Loucy (cell line): ENCODE results near the gene CTSC.

ENCODE experiments used
- H2AFZ ChIP-seq: fragments of 200-600 bp; sonication (generic); 2 replicates; pipeline ENCODE4 v1.6.0; 2016; ENCODE audit warnings: antibody characterized with exemption, mild to moderate bottlenecking, low read length, moderate library complexity
- H3F3A ChIP-seq: fragments of 200-600 bp; 2 replicates; pipeline ENCODE4 v1.6.0; 2016; ENCODE audit warnings: antibody characterized with exemption, low read depth, mild to moderate bottlenecking
- H3K27me3 ChIP-seq: fragments of 200-600 bp; sonication (generic); 2 replicates; pipeline ENCODE4 v1.6.1; 2014; ENCODE audit warnings: low read length, mild to moderate bottlenecking; ENCODE audit not compliant: insufficient read depth, poor library complexity, severe bottlenecking
- H3K36me3 ChIP-seq: fragments of 200-600 bp; sonication (generic); 2 replicates; pipeline ENCODE4 v1.6.1; 2016; ENCODE audit warnings: low read length; ENCODE audit not compliant: insufficient read depth
- H3K4me1 ChIP-seq: fragments of 200-600 bp; sonication (generic); 2 replicates; pipeline ENCODE4 v1.5.1; 2014; ENCODE audit warnings: low read length, mild to moderate bottlenecking; ENCODE audit not compliant: insufficient read depth, poor library complexity, severe bottlenecking
- H3K4me2 ChIP-seq: fragments of 200-600 bp; sonication (generic); 2 replicates; pipeline ENCODE4 v1.6.0; 2014; ENCODE audit warnings: antibody characterized with exemption, low read length, low read depth, mild to moderate bottlenecking; ENCODE audit not compliant: poor library complexity, severe bottlenecking
- H3K4me3 ChIP-seq: fragments of 200-600 bp; sonication (generic); 2 replicates; pipeline ENCODE4 v1.5.1; 2014; ENCODE audit warnings: low read length, mild to moderate bottlenecking, mixed read lengths; ENCODE audit not compliant: poor library complexity, severe bottlenecking
- H3K79me2 ChIP-seq: fragments of 200-600 bp; sonication (generic); 2 replicates; pipeline ENCODE4 v1.6.1; 2014; ENCODE audit warnings: low read length; ENCODE audit not compliant: insufficient read depth
- H3K9ac ChIP-seq: fragments of 200-600 bp; sonication (generic); 2 replicates; pipeline ENCODE4 v1.6.0; 2014; ENCODE audit warnings: mild to moderate bottlenecking, low read depth, low read length, moderate library complexity; ENCODE audit not compliant: poor library complexity, severe bottlenecking
- H3K9me2 ChIP-seq: fragments of 200-600 bp; sonication (generic); replicated peaks from 2 replicates; pipeline ENCODE4 v1.6.1; 2016; ENCODE audit warnings: low read depth, low read length, mixed read lengths
- H3K9me3 ChIP-seq: fragments of 200-600 bp; sonication (generic); 2 replicates; pipeline ENCODE4 v1.6.1; 2014; ENCODE audit warnings: mild to moderate bottlenecking, antibody characterized with exemption, low read length, low read depth; ENCODE audit not compliant: insufficient read depth
- H4K20me1 ChIP-seq: fragments of 200-600 bp; sonication (generic); 2 replicates; pipeline ENCODE4 v1.6.0; 2014; ENCODE audit warnings: antibody characterized with exemption, low read length, mild to moderate bottlenecking; ENCODE audit not compliant: insufficient read depth, poor library complexity, severe bottlenecking
- EZH2phosphoT487 ChIP-seq: fragments of 200-600 bp; IDR thresholded peaks from 2 replicates; pipeline ENCODE4 v1.6.1; 2018; ENCODE audit warnings: antibody characterized with exemption, mild to moderate bottlenecking, moderate library complexity, borderline replicate concordance
- TF ChIP-seq, protein P1 (sequence below): fragments of 200-600 bp; sonication (generic); conservative IDR thresholded peaks from 2 replicates; pipeline ENCODE4 v1.5.1; 2014; ENCODE audit warnings: mild to moderate bottlenecking, antibody characterized with exemption, low read length

Gene CTSC

GRCh38 chr11:88383447-88383846 is 45.9 kb upstream of the CTSC start:
- Histone ChIP-seq H2AFZ (peak overlapping the region; percentile 43; the same call in 1 of the 2 replicates), H3K9me3 (no peaks in the 10 kb centered on the region), H3K4me2 (no peak overlapping the region), H3K27me3 (no peaks in the 10 kb centered on the region), H3K9ac (no peak overlapping the region), H3K36me3 (no peaks in the 10 kb centered on the region), H3K79me2 (no peaks in the 10 kb centered on the region), H4K20me1 (no peaks in the 10 kb centered on the region), H3K4me1 (no peaks in the 10 kb centered on the region), H3K9me2 (no peaks in the 10 kb centered on the region), H3F3A (no peaks in the 10 kb centered on the region), H3K4me3 (no peak overlapping the region)
- TF ChIP-seq, protein P1, sequence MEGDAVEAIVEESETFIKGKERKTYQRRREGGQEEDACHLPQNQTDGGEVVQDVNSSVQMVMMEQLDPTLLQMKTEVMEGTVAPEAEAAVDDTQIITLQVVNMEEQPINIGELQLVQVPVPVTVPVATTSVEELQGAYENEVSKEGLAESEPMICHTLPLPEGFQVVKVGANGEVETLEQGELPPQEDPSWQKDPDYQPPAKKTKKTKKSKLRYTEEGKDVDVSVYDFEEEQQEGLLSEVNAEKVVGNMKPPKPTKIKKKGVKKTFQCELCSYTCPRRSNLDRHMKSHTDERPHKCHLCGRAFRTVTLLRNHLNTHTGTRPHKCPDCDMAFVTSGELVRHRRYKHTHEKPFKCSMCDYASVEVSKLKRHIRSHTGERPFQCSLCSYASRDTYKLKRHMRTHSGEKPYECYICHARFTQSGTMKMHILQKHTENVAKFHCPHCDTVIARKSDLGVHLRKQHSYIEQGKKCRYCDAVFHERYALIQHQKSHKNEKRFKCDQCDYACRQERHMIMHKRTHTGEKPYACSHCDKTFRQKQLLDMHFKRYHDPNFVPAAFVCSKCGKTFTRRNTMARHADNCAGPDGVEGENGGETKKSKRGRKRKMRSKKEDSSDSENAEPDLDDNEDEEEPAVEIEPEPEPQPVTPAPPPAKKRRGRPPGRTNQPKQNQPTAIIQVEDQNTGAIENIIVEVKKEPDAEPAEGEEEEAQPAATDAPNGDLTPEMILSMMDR: no peak
- TF ChIP-seq EZH2phosphoT487: no peak

DNA sequence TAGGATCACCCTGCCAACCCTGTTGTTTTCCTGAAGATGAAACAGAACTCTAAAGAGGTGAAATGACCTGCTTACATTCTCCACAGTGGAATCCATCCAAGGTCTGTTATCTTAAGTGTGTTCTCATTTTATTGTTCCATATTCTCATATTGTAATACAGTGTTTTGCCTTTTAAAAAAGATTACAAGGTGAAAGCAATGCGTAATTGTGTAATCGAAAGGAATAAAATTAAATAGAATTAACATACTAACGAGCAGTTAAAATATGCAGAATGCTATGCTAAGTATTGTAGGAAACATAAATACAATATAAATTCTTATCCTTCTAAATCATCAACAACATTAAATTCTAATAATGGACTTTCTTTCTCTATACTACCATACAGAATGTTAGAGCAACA is 41.6 kb upstream of the CTSC start:
- TF ChIP-seq, protein P1: no peak
- no peak for TF ChIP-seq EZH2phosphoT487
- no peaks in the 10 kb centered on the region for H3K36me3 ChIP-seq
- H2AFZ ChIP-seq: no peak overlapping the region
- H3F3A ChIP-seq: no peaks in the 10 kb centered on the region
- H3K4me2 ChIP-seq: no peak overlapping the region
- no peaks in the 10 kb centered on the region for H3K4me1 ChIP-seq
- H3K9me3 ChIP-seq: no peaks in the 10 kb centered on the region
- H3K9me2 ChIP-seq: no peaks in the 10 kb centered on the region
- no peaks in the 10 kb centered on the region for H3K27me3 ChIP-seq
- H3K9ac ChIP-seq: no peak overlapping the region
- no peaks in the 10 kb centered on the region for H4K20me1 ChIP-seq
- H3K4me3 ChIP-seq: no peak overlapping the region
- H3K79me2 ChIP-seq: no peaks in the 10 kb centered on the region

DNA sequence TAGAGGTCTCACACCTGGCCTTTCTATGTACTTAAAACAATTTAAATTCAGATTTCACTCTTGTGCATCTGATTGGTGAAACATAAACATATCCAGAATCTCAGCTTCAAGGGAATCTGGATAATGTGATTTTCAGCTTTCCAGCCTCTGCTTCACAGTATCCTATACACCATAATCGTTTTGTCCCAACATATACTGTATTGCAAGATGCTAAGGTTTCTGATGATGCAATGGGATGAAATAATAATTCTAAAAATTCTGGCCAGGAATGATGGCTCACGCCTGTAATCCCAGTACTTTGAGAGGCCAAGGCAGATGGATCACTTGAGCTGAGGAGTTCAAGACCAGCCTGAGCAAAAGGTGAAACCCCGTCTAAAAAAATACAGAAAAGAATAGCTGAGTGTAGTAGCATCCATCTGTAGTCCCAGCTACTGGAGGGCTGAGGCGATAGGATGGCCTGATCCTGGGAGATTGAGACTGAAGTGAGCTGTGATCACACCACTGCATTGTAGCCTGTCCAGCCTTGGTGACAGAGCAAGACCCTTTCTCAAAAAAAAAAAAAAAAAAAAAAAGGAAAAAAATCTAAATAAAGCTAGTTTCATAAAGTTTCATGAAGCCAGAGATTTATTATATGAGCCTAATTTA is 41.0 kb upstream of the CTSC start:
- no peaks in the 10 kb centered on the region for H3K4me1 ChIP-seq
- no peaks in the 10 kb centered on the region for H4K20me1 ChIP-seq
- H3K9ac ChIP-seq: no peak overlapping the region
- no peaks in the 10 kb centered on the region for H3K9me2 ChIP-seq
- H3K4me3 ChIP-seq: no peak overlapping the region
- TF ChIP-seq EZH2phosphoT487: no peak
- TF ChIP-seq, protein P1: no peak
- H3K79me2 ChIP-seq: no peaks in the 10 kb centered on the region
- H3K4me2 ChIP-seq: no peak overlapping the region
- no peaks in the 10 kb centered on the region for H3K27me3 ChIP-seq
- no peaks in the 10 kb centered on the region for H3K9me3 ChIP-seq
- H3F3A ChIP-seq: no peaks in the 10 kb centered on the region
- H3K36me3 ChIP-seq: no peaks in the 10 kb centered on the region
- H2AFZ ChIP-seq: no peak overlapping the region
